Adrenal gland (tissue), 12 donors: ENCODE measurements around the gene SON. TPM values are rescaled to one million over a fixed set of nuclear protein-coding genes. Genes with fewer than 3 reads are reported as not detected.
"Not testable (repeated sequence)": the region's sequence is repeated elsewhere in the genome, so short reads cannot be mapped to it uniquely, and the experiment has no call there.

ENCODE experiments used
- DNase-seq, 7 donors: peaks; one replicate each; pipeline ENCODE4 v3.0.0-alpha.2; 2019 to 2020
- H3K27ac ChIP-seq, 5 donors: fragments of 200-600 bp; sonication (generic) in 4 of 5; 1 replicate in 3 of 5; 2 replicates in 2 of 5; pipeline versions ENCODE4 v1.5.1 to v1.8.0; 2016 to 2020; ENCODE audit warnings: mild to moderate bottlenecking in 1 of 5
- H3K27me3 ChIP-seq: fragments of 200-600 bp; 2 replicates; pipeline ENCODE4 v1.8.0; 2021
- H3K36me3 ChIP-seq, 2 donors: fragments of 200-600 bp; replicated peaks in 1 of 2; 1 replicate in 1 of 2; 2 replicates in 1 of 2; pipeline versions ENCODE4 v1.5.1 to v1.8.0; 2018 to 2022
- H3K4me1 ChIP-seq, 2 donors: fragments of 200-600 bp; replicated peaks in 1 of 2; 1 replicate in 1 of 2; 2 replicates in 1 of 2; pipeline versions ENCODE4 v1.5.1 to v1.8.0; 2018 to 2021
- H3K4me3 ChIP-seq, 4 donors: fragments of 200-600 bp; sonication (generic) in 3 of 4; one replicate each; pipeline ENCODE4 v1.5.1; 2016 to 2018
- H3K9me3 ChIP-seq, 3 donors: fragments of 200-600 bp; sonication (generic) in 1 of 3; replicated peaks in 1 of 3; 1 replicate in 2 of 3; 2 replicates in 1 of 3; pipeline versions ENCODE4 v1.5.1 to v1.8.0; 2016 to 2021
- CTCF ChIP-seq, 6 experiments: fragments of 450-650 bp in 4 of 6; fragments of 200-600 bp in 2 of 6; sonication (generic) in 1 of 6; IDR thresholded peaks; 1 replicate in 5 of 6; 2 replicates in 1 of 6; pipeline versions ENCODE4 v1.5.1 to v1.8.0; 2016 to 2021; ENCODE audit warnings: antibody characterized with exemption in 6 of 6, mild to moderate bottlenecking in 2 of 6, moderate library complexity in 1 of 6
- POLR2A ChIP-seq, 2 donors: fragments of 450-650 bp; IDR thresholded peaks; one replicate each; pipeline ENCODE4 v1.6.1; 2017; ENCODE audit warnings: antibody characterized with exemption in 2 of 2, mild to moderate bottlenecking in 2 of 2, moderate library complexity in 1 of 2
- whole genome bisulfite sequencing, 4 donors: extraction: QIAGEN DNeasy Blood & Tissue Kit in 2 of 4; methylation state at CpG; one replicate each; pipeline versions ENCODE4 v1.1.5 to v1.1.7; 2013 to 2017; 5-methylcytosine and 5-hydroxymethylcytosine counted together
- intact Hi-C, 2 donors: fragments of 100-400 bp; cut with DNase I; formaldehyde crosslinking; loops; one replicate each; pipeline versions ENCODE4 v1.14.1 to v1.15.0; 2022 to 2023
- polyA plus RNA-seq, 3 donors: library from polyadenylated mRNA; stranded (reverse); fragments of 200-250 nt in 2 of 3; fragments of 350-450 nt in 1 of 3; fragmentation: Illumina TruSeq in 1 of 3; extraction: RNeasy Lipid Tissue Mini Kit (QIAGEN cat#74804) in 1 of 3; gene quantifications; one replicate each; pipeline ENCODE4 v1.2.3, GENCODE V29; 2013 to 2014
- total RNA-seq, 9 donors: library from RNA; depleted of rRNA in 4 of 9; stranded (reverse); fragments of >200 nt in 4 of 9; fragments of 120-200 nt in 1 of 9; fragmentation: NEBNext Ultra II Directional in 1 of 9; extraction: Animal tissue kit (Norgen Biotek cat#: 25700) in 1 of 9; gene quantifications; one replicate each; pipeline versions ENCODE4 v1.1.0 to v1.2.4, GENCODE V29; 2013 to 2023
- donor health status: healthy with polysubstance abuse.
- donor health status: Bipolar disorder and iron deficiency.
- donor health status: DM: yes; HTN: yes; CAD: no.
- donor health status: DM: no; HTN: no; CAD: no.
- donor health status: DM: no; HTN: no; CAD: no.
- donor health status: DM: yes; HTN: yes; CAD: no.

The SON gene
- total and polyA plus RNA-seq, 12 donors, result 128 to 386 (median 229) TPM

GRCh38 chr21:33496345-33496744 lies 46.5 kb upstream of the SON start:
- Histone ChIP-seq H3K27me3 (no peaks in the 10 kb centered on the region), H3K9me3 (no peaks in the 10 kb centered on the region), H3K27ac (no peak overlapping the region), H3K4me1 (peaks cover 0 to 6% of the 10 kb centered on the region in 2 donors), H3K4me3 (no peak overlapping the region), H3K36me3 (no peaks in the 10 kb centered on the region)
- no peak for TF ChIP-seq CTCF (IDR thresholded peaks at IDR 0.05)
- no peak for TF ChIP-seq POLR2A (IDR thresholded peaks at IDR 0.05)
- intact Hi-C loops, result no loop called here
- no peak for DNase-seq
- WGBS, 4 donors, result 56 to 60% (median 59%) methylated on average over 7 of the region's 7 CpGs

- DNase-seq, result no peak
- H3K36me3 ChIP-seq, result peaks cover 0 to 33% of the 10 kb centered on the region in 2 donors
- H3K4me1 ChIP-seq, result no peaks in the 10 kb centered on the region
- intact Hi-C loops, result no loop called here
- H3K27ac ChIP-seq, result no peak overlapping the region
- H3K9me3 ChIP-seq, result no peaks in the 10 kb centered on the region
- H3K27me3 ChIP-seq, result no peaks in the 10 kb centered on the region
- H3K4me3 ChIP-seq, result no peak overlapping the region
- WGBS, 4 donors, result 98 to 99% (median 98%) methylated on average over 8 of the region's 8 CpGs
- TF ChIP-seq POLR2A (IDR thresholded peaks at IDR 0.05) (no peak), CTCF (IDR thresholded peaks at IDR 0.05) (no peak)
Measured at GRCh38 chr21:33505833-33506232, 37.0 kb upstream of the SON start.

GRCh38 chr21:33507003-33507402 lies 35.8 kb upstream of the SON start:
- H3K36me3 ChIP-seq, result peaks cover 0 to 44% of the 10 kb centered on the region in 2 donors
- WGBS, 4 donors, result 96 to 100% (median 99%) methylated on average over 1 of the region's 1 CpG

GRCh38 chr21:33510826-33511225 lies 32.0 kb upstream of the SON start:
- intact Hi-C loops, result no loop called here
- Histone ChIP-seq H3K27ac (no peak overlapping the region), H3K4me3 (no peak overlapping the region), H3K27me3 (no peaks in the 10 kb centered on the region), H3K9me3 (no peaks in the 10 kb centered on the region), H3K36me3 (peaks cover 0 to 41% of the 10 kb centered on the region in 2 donors), H3K4me1 (no peaks in the 10 kb centered on the region)
- no peak for DNase-seq
- TF ChIP-seq POLR2A (IDR thresholded peaks at IDR 0.05), result no peak
- 89 to 98% (median 95%) methylated on average over 8 of the region's 8 CpGs for WGBS, 4 donors

More at GRCh38 chr21:33507003-33507402, 35.8 kb upstream of the SON start:
- H3K4me3 ChIP-seq, H3K9me3 ChIP-seq, H3K4me1 ChIP-seq, DNase-seq, H3K27me3 ChIP-seq, intact Hi-C loops, H3K27ac ChIP-seq: not testable (repeated sequence)

GRCh38 chr21:33511639-33512038 lies 31.2 kb upstream of the SON start:
- H3K4me1 ChIP-seq, result no peaks in the 10 kb centered on the region
- 95 to 100% (median 99%) methylated on average over 4 of the region's 4 CpGs for WGBS, 4 donors
- H3K27me3 ChIP-seq, result no peaks in the 10 kb centered on the region
- no peak for DNase-seq
- no peaks in the 10 kb centered on the region for H3K9me3 ChIP-seq
- no peak overlapping the region for H3K27ac ChIP-seq
- TF ChIP-seq CTCF (IDR thresholded peaks at IDR 0.05) (no peak), POLR2A (IDR thresholded peaks at IDR 0.05) (no peak)
- H3K4me3 ChIP-seq, result no peak overlapping the region
- intact Hi-C loops, result no loop called here
- H3K36me3 ChIP-seq, result peaks cover 0 to 48% of the 10 kb centered on the region in 2 donors
